Caco-2 (cell line): ENCODE measurements around the gene SMURF2. TPM values are rescaled to one million over a fixed set of nuclear protein-coding genes. Genes with fewer than 3 reads are reported as not detected.

Source experiments
- BruUV-seq: library from RNA; stranded (reverse); fragments of 400-500 nt; replicated peaks from 2 replicates; lab custom pipeline; 2021; lab: Mats Ljungman, UMichigan
- CTCF ChIA-PET: fragments of 300-600 bp; sonication (Branson Sonifier 250); formaldehyde crosslinking; loops from one replicate; lab custom pipeline; 2022; ENCODE audit warnings: antibody characterized with exemption; lab: Charles Lee
- POLR2A ChIA-PET: fragments of 300-600 bp; sonication (Branson Sonifier 250); formaldehyde crosslinking; loops from one replicate; lab custom pipeline; 2022; ENCODE audit warnings: antibody characterized with exemption; lab: Charles Lee
- DNase-seq, 2 experiments: peaks; one replicate each; pipeline versions ENCODE4 v3.0.0 to v3.0.0-alpha.2; 2020 to 2022
- H3K27me3 ChIP-seq: replicated peaks from 2 replicates; pipeline ENCODE4 v1.6.0; 2011; ENCODE audit warnings: low read length; ENCODE audit not compliant: control insufficient read depth, insufficient read depth
- H3K36me3 ChIP-seq: 2 replicates; pipeline ENCODE4 v1.5.1; 2011; ENCODE audit warnings: low read length; ENCODE audit not compliant: control insufficient read depth, insufficient read depth
- H3K4me1 ChIP-seq: fragments of 250-450 bp; sonication (Bioruptor Pico); 2 replicates; pipeline ENCODE4 v1.5.1; 2020; ENCODE audit warnings: mild to moderate bottlenecking
- H3K4me3 ChIP-seq: 2 replicates; pipeline ENCODE4 v1.5.1; 2011; ENCODE audit warnings: low read depth, mild to moderate bottlenecking, control low read depth, low read length
- H3K9me3 ChIP-seq: fragments of 250-450 bp; sonication (Bioruptor Pico); 2 replicates; pipeline ENCODE4 v1.5.1; 2020; ENCODE audit warnings: mild to moderate bottlenecking, moderate library complexity
- H3K27ac Mint-ChIP-seq: one replicate; pipeline ENCODE4 v1.8.0; 2022; ENCODE audit warnings: mixed read lengths; ENCODE audit not compliant: unreplicated experiment
- H3K27me3 Mint-ChIP-seq: one replicate; pipeline ENCODE4 v1.8.0; 2022; ENCODE audit warnings: mixed read lengths; ENCODE audit not compliant: insufficient read depth, unreplicated experiment
- H3K36me3 Mint-ChIP-seq: one replicate; pipeline ENCODE4 v1.8.0; 2022; ENCODE audit warnings: mild to moderate bottlenecking, mixed read lengths; ENCODE audit not compliant: insufficient read depth, unreplicated experiment
- H3K4me1 Mint-ChIP-seq: one replicate; pipeline ENCODE4 v1.8.0; 2022; ENCODE audit warnings: low read depth, mixed read lengths; ENCODE audit not compliant: unreplicated experiment
- H3K4me3 Mint-ChIP-seq: one replicate; pipeline ENCODE4 v1.8.0; 2022; ENCODE audit warnings: mild to moderate bottlenecking, moderate library complexity, mixed read lengths; ENCODE audit not compliant: unreplicated experiment
- H3K9me3 Mint-ChIP-seq: one replicate; pipeline ENCODE4 v1.8.0; 2022; ENCODE audit warnings: mixed read lengths; ENCODE audit not compliant: unreplicated experiment
- CTCF ChIP-seq, 2 experiments: fragments of 200-600 bp in 1 of 2; IDR thresholded peaks; 1 replicate in 1 of 2; 2 replicates in 1 of 2; pipeline versions ENCODE4 v1.5.1 to v1.8.0; 2011 to 2022; ENCODE audit warnings: antibody characterized with exemption in 1 of 2, control low read depth in 1 of 2, inconsistent platforms in 1 of 2, low read depth in 1 of 2, low read length in 1 of 2, mild to moderate bottlenecking in 1 of 2, moderate library complexity in 1 of 2; ENCODE audit not compliant: insufficient read depth in 1 of 2, severe bottlenecking in 1 of 2, unreplicated experiment in 1 of 2
- intact Hi-C: fragments of 100-400 bp; cut with micrococcal nuclease; formaldehyde crosslinking; loops from one replicate; pipeline ENCODE4 v1.10.0; 2022; ENCODE audit not compliant: unreplicated experiment
- total RNA-seq: library from RNA; stranded (reverse); gene quantifications from 2 replicates; pipeline ENCODE4 v1.2.3, GENCODE V29; 2022

SMURF2 gene
- total RNA-seq, 1 experiment from 2014 or later = 26.9 TPM

GRCh38 chr17:64534187-64534586 is 127.9 kb downstream of the SMURF2 start:
- ChIA-PET CTCF (no interaction called here), POLR2A (no interaction called here)
- Mint-ChIP-seq H3K4me3 (no peak overlapping the region), H3K27ac (no peak overlapping the region), H3K9me3 (no peaks in the 10 kb centered on the region), H3K36me3 (peaks cover 91% of the 10 kb centered on the region), H3K27me3 (no peaks in the 10 kb centered on the region), H3K4me1 (peaks cover 5% of the 10 kb centered on the region)
- intact Hi-C loops = no loop called here
- Histone ChIP-seq H3K9me3 (no peaks in the 10 kb centered on the region), H3K4me3 (no peak overlapping the region), H3K4me1 (no peaks in the 10 kb centered on the region), H3K27me3 (no peaks in the 10 kb centered on the region), H3K36me3 (peaks cover 2% of the 10 kb centered on the region)
- no peak for TF ChIP-seq CTCF (IDR thresholded peaks at IDR 0.05; ENCODE audit: insufficient read depth in 1 of 2, low read depth in 1 of 2, low read length in 1 of 2, severe bottlenecking in 1 of 2, unreplicated experiment in 1 of 2)
- DNase-seq = no peak
- no TSS peak for BruUV-seq

GRCh38 chr17:64533784-64534183 is 128.3 kb downstream of the SMURF2 start:
- no peak overlapping the region for H3K4me3 ChIP-seq
- intact Hi-C loops = no loop called here
- H3K36me3 ChIP-seq = peaks cover 2% of the 10 kb centered on the region
- H3K9me3 ChIP-seq = no peaks in the 10 kb centered on the region
- H3K4me1 Mint-ChIP-seq = peaks cover 2% of the 10 kb centered on the region
- H3K4me1 ChIP-seq = no peaks in the 10 kb centered on the region
- CTCF ChIA-PET = no interaction called here
- no TSS peak for BruUV-seq
- POLR2A ChIA-PET = no interaction called here
- no peak overlapping the region for H3K4me3 Mint-ChIP-seq
- no peaks in the 10 kb centered on the region for H3K27me3 Mint-ChIP-seq
- no peak for DNase-seq
- H3K9me3 Mint-ChIP-seq = no peaks in the 10 kb centered on the region
- no peak overlapping the region for H3K27ac Mint-ChIP-seq
- H3K36me3 Mint-ChIP-seq = peaks cover 91% of the 10 kb centered on the region
- H3K27me3 ChIP-seq = no peaks in the 10 kb centered on the region
- TF ChIP-seq CTCF (IDR thresholded peaks at IDR 0.05; ENCODE audit: insufficient read depth in 1 of 2, low read depth in 1 of 2, low read length in 1 of 2, severe bottlenecking in 1 of 2, unreplicated experiment in 1 of 2) = no peak

GRCh38 chr17:64532409-64532808 is 129.7 kb downstream of the SMURF2 start:
- ChIA-PET CTCF (interaction anchor here (0.5 kb wide), 1 partner anchor 92 kb away, joined by 8 read pairs; no protein-coding TSS in a partner anchor), POLR2A (no interaction called here)
- TF ChIP-seq CTCF (IDR thresholded peaks at IDR 0.05; ENCODE audit: insufficient read depth in 1 of 2, low read depth in 1 of 2, low read length in 1 of 2, severe bottlenecking in 1 of 2, unreplicated experiment in 1 of 2) = no peak
- intact Hi-C loops = no loop called here
- no TSS peak for BruUV-seq
- Histone ChIP-seq H3K9me3 (no peaks in the 10 kb centered on the region), H3K4me1 (no peaks in the 10 kb centered on the region), H3K27me3 (no peaks in the 10 kb centered on the region), H3K36me3 (peaks cover 2% of the 10 kb centered on the region), H3K4me3 (no peak overlapping the region)
- Mint-ChIP-seq H3K4me3 (no peak overlapping the region), H3K9me3 (no peaks in the 10 kb centered on the region), H3K27me3 (no peaks in the 10 kb centered on the region), H3K27ac (no peak overlapping the region), H3K36me3 (peaks cover 94% of the 10 kb centered on the region), H3K4me1 (no peaks in the 10 kb centered on the region)
- DNase-seq = no peak
